GM19397 (cell line): ENCODE measurements around the gene FLT1.

Experiments
- ATAC-seq: cut with Tn5 transposase; IDR thresholded peaks from one replicate; pipeline ENCODE4 v1.9.1; 2021; ENCODE audit warnings: mild to moderate bottlenecking, moderate library complexity; ENCODE audit not compliant: unreplicated experiment

FLT1 gene

DNA sequence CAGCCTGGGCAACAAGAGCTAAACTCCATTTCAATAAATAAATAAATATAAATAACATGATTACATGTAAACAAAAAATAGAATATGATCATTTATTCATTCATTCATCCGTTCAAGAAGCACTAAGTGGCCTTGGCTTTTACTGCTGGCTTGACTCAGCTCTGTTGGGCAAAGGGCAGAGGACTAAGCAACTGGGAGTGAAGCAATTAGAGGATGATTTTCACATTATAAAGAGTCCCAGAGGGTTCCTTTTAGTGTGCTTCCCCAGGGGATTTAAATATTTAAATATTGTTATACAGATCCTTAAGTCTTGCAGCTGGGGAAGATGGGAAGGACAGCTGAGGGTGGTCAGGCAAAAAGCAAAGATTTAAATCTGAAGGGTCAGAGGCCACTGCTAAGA is 34.9 kb upstream of the FLT1 start:
- ATAC-seq: no peak

GRCh38 chr13:28528848-28529247 is 33.9 kb upstream of the FLT1 start:
- ATAC-seq: no peak

GRCh38 chr13:28528388-28528787 is 33.5 kb upstream of the FLT1 start:
- ATAC-seq: no peak

DNA sequence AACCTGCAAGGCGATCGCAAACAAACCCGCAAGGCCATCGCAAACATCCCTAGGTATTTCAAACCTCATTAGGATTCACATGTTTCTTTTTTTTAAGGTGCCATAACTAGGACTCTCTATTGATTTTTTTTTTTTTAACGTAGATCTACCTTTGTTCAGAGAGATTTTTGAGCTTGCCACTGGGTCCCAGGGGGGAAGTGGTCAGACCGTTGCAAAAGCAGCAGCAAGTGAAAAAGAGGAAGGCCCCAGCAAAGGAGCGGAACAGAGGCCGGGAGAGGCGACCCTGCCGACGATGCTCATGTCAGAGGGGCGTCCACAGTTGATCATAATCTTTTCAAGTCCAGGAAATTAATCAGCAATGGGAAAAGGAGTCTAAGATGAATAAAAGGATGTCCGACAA is 32.7 kb upstream of the FLT1 start:
- ATAC-seq: no peak

DNA sequence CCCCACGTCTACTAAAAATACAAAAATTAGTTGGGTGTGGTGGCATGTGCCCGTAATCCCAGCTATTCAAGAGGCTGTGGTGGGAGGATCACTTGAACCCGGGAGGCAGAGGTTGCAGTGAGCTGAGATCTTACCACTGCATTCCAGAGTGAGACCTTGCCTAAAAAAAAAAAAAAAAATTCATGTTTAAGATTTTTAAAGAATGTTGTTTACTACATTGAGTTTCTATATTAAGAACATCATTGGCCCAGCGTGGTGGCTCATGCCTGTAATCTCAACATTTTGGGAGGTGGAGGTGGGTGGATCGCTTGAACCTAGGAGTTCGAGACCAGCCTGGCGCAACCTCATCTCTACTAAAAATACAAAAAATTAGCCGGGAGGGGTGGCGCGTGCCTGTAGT is 31.9 kb upstream of the FLT1 start:
- no peak for ATAC-seq

DNA sequence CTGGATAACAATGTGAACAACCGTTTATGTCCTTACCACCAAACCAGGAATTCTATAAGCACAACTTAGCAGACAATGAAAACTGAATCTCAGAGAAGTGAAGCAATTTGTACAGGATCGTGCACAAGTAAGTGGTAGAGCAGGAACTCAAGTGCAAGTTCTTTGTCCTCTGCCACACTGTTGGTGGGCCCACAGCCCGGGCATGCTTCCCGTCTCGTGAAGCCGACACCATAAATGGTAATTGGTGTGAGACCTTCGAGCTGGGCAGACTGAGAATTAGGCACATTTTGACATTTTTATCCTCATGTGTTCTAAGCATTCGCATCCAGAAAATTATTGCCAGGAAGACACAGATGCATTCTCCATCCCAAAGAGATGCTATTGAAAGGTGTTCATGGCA is 27.9 kb upstream of the FLT1 start:
- ATAC-seq: no peak

DNA sequence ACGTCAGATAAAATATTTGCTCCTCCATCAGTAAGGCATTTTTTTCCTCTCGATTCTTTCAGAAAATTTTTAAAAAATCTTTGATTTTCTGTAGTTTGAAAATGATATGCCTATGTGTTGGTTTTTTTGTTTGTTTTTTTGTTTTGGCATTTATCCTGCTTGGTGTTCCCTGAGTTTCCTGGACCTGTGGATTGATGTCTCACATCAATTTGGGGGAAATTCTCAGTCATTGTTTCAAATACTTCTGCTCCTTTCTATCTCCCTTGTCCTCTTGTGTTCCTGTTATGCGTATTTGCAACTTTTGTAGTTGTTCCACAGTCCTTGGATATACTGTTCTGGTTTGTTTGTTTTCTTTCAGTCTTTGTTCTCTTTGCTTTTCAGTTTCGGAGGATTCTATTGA is 18.8 kb upstream of the FLT1 start:
- no peak for ATAC-seq

DNA sequence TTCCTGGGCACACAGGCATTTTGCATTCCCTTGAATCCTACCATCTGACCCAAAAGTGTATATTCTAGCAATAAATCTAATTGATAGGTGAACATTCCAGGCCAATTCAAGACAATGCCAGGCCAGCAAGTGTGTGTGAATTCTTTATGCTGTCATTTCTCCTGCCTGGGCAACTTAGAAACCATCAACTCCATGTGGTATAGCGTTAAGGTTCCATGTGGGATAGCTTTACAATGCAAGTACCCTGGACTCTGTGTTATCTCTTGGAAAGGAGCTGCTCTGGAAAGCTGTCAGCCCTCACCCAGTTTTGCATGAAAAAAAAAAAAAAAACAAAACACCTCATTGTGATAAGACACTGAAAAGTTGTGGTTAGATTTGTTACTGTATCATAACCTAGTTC is 15.6 kb upstream of the FLT1 start:
- ATAC-seq: no peak

DNA sequence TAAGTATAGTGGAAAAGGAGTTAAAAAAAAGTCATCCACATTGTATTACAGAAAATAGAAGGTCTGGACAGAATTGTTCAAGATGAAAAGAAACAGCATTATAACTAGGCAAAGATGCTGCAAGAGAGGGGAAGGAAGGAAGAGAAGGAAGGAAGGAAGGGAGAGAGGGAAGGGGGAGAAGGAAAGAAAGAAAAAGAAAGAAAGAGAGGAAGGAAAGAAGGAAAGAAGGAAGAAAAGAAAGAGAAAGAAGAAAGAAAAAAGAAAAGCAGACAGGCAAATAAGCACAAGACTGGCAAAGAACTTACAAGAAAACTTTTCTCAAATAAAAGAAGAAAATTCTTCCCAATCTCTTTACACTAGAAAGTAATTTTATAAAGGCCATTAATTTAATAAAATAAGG is 15.1 kb upstream of the FLT1 start:
- no peak for ATAC-seq

DNA sequence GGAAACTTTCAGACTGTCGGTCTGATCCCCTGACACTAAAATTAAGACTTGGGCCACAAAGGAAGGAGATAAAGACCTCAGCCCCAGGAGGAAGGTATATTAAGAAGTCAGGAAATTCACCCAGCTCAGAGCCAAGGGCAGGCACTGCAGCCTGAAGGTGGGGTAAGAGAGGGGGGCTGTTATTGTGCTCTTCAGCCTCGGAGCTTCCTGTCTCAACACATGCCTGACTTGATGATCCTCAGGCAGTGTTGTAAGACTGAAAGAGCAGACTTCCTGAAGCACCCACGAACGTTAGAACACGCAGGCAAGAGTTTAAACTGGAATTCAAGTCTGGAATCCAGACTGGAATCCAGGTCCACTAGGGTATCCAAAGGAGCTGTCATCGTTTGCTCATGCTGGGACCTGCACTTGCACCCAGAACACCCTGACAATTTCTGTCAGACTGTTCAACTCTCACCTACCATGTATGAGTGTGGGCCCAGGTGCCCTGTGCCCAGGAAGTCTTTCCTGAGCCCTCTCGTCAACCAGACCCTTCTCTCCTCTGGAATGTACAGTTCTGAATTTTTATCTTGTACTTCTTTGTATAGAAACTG is 10.7 kb upstream of the FLT1 start:
- no peak for ATAC-seq

DNA sequence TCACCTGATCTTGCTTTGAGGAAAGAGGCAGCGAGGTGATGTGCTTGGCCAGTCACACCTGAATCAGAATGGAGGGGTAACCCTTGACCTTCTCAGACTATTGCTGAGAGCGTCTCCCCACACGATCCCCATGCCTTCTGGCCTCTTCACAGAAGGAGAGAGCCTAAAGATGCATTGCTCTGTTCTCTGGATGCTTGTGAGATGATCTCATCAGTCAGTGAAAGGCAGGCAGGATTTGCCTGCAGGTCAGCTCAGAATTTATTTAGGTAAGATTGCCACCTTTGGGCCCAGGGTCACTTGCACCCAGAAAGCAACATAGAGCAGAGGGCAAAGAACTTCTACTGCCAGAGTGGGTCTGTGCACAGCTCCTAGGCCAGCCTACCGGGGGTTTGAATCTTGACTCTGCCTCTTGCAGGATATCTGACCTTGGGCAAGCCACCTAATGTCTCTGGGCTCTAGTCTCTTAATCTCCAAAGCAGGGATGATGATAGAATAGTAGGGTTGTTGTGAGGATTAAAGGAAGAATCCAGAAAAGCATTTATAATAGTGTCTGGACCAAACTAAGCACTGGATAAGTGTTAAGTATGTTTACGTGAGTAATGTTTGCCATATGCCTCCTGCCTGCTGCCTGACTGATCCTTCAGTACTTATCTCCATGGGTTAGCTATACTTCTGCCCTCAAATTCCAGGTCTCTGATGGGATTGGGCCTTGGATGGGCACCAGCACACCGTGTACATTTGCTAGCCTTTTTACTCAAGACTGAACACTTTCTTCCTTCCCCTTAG is 8.4 kb upstream of the FLT1 start:
- ATAC-seq: no peak

DNA sequence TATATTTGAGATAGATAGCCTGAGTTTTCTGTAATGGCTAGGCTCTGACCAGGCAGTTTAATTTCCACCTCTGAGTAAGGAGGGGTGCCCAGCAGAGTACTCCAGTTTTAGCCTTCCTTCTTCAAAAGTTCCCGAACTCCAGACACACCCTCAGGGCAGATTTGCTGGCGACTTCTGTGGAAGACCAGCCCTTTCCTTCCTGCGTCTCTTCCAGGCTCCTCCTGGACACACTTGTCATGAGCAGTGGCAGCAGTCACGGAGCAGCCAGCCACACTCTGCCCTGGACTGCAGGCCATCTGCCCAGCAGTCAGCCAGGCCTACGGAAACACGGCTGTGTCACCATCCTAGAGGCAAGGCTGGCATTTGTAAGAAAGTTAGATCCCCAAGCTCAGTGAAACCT is 6.6 kb upstream of the FLT1 start:
- no peak for ATAC-seq

GRCh38 chr13:28499609-28500008 is 4.7 kb upstream of the FLT1 start:
- ATAC-seq: no peak

DNA sequence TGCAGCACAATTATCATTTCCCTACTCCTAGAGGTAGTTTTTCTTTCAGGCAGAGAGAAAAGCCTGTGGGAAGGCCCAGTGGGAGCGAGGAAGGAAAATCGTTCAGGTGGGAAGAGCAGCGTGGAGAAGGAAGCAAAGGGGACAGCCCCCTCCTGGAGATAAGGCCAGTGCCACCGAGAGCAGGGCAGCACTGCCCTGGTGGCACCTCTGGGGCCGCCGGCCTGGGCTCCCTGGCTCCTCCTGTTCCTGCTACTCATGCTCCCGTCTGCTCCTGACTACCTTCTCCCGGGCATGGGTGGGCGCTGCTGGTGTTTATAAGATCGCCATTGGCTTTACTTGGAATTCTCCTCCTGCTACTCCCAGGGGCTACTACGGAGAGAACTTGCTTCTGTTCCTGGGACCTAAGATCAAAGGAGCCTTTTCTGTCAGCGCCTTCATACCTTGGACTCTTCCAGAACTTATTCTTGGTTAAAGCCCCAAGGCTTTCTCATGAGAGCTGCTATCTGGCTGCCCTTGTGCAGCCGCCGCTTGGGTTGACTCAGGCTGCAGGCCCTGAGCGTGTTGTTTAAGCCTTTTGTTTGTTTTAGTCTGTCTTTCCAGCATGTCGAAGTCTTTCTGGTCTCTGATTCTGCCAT is 3.7 kb upstream of the FLT1 start:
- no peak for ATAC-seq

GRCh38 chr13:28497143-28497876 is 2.4 kb upstream of the FLT1 start:
- ATAC-seq: no peak

- ATAC-seq: no peak
These were observed 1.2 kb upstream of the FLT1 start for GRCh38 chr13:28496188-28496564.

- ATAC-seq: no peak
These were observed 735 bp upstream of the FLT1 start for GRCh38 chr13:28495538-28496187.

GRCh38 chr13:28494504-28494777 is 487 bp downstream of the FLT1 start:
- ATAC-seq: no peak

DNA sequence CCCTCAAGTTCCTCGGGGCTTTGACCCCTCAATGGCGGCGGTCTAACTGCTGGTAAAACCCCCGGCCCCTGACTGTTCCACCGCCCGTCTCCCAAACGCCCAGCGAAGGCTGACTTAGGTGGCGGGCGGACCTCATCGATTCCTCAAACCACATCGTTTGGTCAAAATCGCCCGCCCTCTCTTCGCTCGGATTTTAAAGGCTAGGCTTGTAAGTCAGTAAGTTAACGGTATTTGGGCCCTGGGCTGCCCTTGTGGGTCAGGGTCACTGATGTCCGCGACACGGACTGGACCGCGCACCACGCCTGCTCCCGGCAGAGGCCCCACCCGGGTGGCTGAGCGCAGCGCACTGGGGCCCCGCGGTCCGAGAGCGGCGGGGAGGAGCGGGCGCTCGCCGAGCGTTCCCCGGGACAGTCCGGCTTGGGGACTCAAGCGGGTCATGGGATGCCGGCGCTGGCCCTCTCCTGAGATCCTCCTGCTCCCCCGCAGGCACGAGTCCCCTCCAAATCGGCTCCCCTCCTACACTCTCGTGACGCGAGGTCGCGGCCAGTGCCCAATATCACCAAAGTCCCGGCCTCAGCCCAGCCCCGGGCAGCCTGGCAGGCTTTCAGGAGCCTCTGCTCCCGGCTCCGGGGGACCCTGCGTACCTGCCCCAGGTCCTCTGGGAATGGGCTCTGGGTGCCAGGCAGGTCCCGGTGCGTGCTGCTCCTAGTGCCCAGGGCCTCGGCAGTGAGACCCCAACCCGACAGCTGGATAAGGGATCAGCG is 1.0 kb downstream of the FLT1 start:
- no peak for ATAC-seq

GRCh38 chr13:28492569-28493367 is 2.2 kb downstream of the FLT1 start:
- no peak for ATAC-seq
